ENCODE measurements around the gene UCK2.

DNA sequence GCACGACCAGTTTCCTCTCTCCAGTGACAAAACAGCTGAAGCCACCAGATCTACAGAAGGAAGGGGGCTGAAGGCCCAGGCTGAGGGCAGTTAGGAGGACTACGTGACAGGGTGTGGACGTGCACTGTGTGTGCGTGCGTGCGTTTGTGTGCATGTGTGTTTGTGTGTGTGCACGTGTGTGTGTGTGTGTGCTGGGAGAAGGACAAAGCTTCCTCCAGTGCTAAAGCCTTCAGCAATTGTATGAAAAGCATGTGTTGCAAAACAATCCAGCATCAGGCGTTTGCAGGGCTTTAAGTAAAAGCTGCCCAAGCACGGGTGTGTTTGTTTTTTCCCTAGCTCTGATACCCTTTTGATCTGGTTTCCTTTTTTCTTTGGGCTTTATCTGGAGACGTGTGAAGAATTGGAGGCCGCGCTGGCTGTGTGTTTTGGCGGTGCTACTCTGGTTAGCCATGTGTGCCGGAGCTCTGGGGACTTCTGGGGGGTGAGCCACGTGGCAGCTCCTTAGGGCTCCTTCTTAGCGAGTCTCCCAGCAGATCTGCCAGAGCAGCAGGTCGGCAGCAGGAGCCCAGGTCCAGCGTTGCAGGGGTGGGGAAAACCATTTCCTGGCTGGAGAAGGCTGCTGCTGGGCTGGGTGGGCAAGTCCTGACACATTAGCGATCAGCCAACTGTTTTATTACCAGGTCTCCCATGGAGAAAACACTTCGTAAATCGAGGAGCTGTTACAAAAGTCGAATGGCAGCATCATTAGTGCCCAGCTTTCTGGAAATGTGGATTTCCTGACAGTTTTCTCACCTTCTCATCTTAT lies 73.4 kb downstream of the UCK2 start:
- TF ChIP-seq, protein P1, sequence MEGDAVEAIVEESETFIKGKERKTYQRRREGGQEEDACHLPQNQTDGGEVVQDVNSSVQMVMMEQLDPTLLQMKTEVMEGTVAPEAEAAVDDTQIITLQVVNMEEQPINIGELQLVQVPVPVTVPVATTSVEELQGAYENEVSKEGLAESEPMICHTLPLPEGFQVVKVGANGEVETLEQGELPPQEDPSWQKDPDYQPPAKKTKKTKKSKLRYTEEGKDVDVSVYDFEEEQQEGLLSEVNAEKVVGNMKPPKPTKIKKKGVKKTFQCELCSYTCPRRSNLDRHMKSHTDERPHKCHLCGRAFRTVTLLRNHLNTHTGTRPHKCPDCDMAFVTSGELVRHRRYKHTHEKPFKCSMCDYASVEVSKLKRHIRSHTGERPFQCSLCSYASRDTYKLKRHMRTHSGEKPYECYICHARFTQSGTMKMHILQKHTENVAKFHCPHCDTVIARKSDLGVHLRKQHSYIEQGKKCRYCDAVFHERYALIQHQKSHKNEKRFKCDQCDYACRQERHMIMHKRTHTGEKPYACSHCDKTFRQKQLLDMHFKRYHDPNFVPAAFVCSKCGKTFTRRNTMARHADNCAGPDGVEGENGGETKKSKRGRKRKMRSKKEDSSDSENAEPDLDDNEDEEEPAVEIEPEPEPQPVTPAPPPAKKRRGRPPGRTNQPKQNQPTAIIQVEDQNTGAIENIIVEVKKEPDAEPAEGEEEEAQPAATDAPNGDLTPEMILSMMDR (IDR thresholded peaks at IDR 0.05; ENCODE audit: insufficient read depth, low read length): no peak
- TF ChIP-seq, protein P2, sequence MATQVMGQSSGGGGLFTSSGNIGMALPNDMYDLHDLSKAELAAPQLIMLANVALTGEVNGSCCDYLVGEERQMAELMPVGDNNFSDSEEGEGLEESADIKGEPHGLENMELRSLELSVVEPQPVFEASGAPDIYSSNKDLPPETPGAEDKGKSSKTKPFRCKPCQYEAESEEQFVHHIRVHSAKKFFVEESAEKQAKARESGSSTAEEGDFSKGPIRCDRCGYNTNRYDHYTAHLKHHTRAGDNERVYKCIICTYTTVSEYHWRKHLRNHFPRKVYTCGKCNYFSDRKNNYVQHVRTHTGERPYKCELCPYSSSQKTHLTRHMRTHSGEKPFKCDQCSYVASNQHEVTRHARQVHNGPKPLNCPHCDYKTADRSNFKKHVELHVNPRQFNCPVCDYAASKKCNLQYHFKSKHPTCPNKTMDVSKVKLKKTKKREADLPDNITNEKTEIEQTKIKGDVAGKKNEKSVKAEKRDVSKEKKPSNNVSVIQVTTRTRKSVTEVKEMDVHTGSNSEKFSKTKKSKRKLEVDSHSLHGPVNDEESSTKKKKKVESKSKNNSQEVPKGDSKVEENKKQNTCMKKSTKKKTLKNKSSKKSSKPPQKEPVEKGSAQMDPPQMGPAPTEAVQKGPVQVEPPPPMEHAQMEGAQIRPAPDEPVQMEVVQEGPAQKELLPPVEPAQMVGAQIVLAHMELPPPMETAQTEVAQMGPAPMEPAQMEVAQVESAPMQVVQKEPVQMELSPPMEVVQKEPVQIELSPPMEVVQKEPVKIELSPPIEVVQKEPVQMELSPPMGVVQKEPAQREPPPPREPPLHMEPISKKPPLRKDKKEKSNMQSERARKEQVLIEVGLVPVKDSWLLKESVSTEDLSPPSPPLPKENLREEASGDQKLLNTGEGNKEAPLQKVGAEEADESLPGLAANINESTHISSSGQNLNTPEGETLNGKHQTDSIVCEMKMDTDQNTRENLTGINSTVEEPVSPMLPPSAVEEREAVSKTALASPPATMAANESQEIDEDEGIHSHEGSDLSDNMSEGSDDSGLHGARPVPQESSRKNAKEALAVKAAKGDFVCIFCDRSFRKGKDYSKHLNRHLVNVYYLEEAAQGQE (IDR thresholded peaks at IDR 0.05; ENCODE audit: insufficient replicate concordance, low read depth): no peak
- TF ChIP-seq POLR2AphosphoS5 (IDR thresholded peaks at IDR 0.05; ENCODE audit: low read depth): no peak
